HG03097 (cell line): ENCODE results near the gene DNAJA3.

ENCODE experiments used
- ATAC-seq: cut with Tn5 transposase; IDR thresholded peaks from one replicate; pipeline ENCODE4 v1.9.1; 2021; ENCODE audit not compliant: unreplicated experiment, low FRiP score

DNAJA3 gene

GRCh38 chr16:4500272-4500671, 74.6 kb downstream of the DNAJA3 start:
- no peak for ATAC-seq

- ATAC-seq = no peak
Measured at GRCh38 chr16:4501071-4501478, 75.4 kb downstream of the DNAJA3 start.

DNA sequence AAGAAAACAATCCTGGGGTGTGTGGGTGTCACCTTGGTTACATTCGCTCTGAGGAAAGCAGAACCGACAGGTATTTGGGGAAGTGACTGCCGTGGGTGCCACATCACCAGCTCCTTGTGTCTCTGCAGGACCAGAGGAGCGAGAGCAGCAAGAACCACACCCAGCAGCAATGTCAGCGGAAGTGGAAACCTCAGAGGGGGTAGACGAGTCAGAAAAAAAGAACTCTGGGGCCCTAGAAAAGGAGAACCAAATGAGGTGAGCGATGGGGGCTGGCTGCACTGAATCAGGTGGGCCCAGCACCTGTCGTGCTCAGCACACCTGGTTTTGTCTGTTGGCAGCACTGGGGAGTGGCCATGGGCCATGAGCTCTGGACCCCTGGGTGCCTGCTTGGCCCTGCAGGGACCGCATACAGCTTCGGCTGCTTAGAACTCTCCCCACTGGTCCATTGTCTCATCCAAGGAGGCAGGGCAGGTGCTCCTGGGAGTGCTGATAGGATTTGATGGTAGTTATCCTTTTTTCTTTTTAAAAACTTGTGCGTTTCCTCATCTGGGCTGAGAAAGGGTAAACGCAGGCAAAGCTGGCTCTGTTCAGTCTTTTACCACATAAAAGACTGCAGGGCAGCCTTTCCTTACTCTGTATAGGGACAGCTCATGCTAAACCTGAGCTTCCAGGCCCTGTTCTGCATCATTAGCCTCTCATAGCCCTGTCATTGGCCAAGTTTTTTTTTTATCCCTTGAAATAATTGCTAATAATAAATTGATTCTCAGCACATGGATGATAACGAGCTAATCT, 79.9 kb downstream of the DNAJA3 start:
- no peak for ATAC-seq
